AG10803 (cell line): ENCODE data around the gene MFNG.
"Not testable (repeated sequence)": the region's sequence is repeated elsewhere in the genome, so short reads cannot be mapped to it uniquely, and the experiment has no call there.

Experiments
- DNase-seq: peaks from one replicate; pipeline ENCODE4 v3.0.0; 2010; ENCODE audit warnings: low read depth
- H3K4me3 ChIP-seq: 2 replicates; pipeline ENCODE4 v1.5.1; 2011; ENCODE audit warnings: mild to moderate bottlenecking, low read length, control low read depth
- CTCF ChIP-seq: conservative IDR thresholded peaks from 2 replicates; pipeline ENCODE4 v1.5.1; 2011; ENCODE audit warnings: mild to moderate bottlenecking, low read length, control low read depth, inconsistent platforms

MFNG gene

GRCh38 chr22:37472418-37473006 is 13.7 kb downstream of the MFNG start:
- no peak overlapping the region for H3K4me3 ChIP-seq
- peak; percentile 12 for DNase-seq
- peak; percentile 54 for TF ChIP-seq CTCF

GRCh38 chr22:37471727-37472417 is 14.3 kb downstream of the MFNG start:
- no peak for TF ChIP-seq CTCF
- H3K4me3 ChIP-seq = no peak overlapping the region
- DNase-seq = no peak

- no peak overlapping the region for H3K4me3 ChIP-seq
- no peak for TF ChIP-seq CTCF
- DNase-seq = peak; percentile 35
Measured at GRCh38 chr22:37470087-37470445, 16.1 kb downstream of the MFNG start.

GRCh38 chr22:37469416-37470086 is 16.6 kb downstream of the MFNG start:
- TF ChIP-seq CTCF = no peak
- DNase-seq = no peak
- H3K4me3 ChIP-seq = no peak overlapping the region

- DNase-seq, H3K4me3 ChIP-seq: not testable (repeated sequence)
Measured at GRCh38 chr22:37468201-37468695, 17.9 kb downstream of the MFNG start.

- DNase-seq = no peak
- no peak for TF ChIP-seq CTCF
- H3K4me3 ChIP-seq = no peak overlapping the region
Measured at GRCh38 chr22:37467391-37467955, 18.7 kb downstream of the MFNG start.

- H3K4me3 ChIP-seq = no peak overlapping the region
- TF ChIP-seq CTCF = no peak
- DNase-seq = no peak
Measured at GRCh38 chr22:37464181-37464580, 22.0 kb downstream of the MFNG start.
